ENCODE results near the gene C20orf96. TPM values are rescaled to one million over a fixed set of nuclear protein-coding genes. Genes with fewer than 3 reads are reported as not detected.

Gene C20orf96
- 17.0 TPM for total RNA-seq

GRCh38 chr20:290084-290831, at the start of gene C20orf96:
Gene C20orf96, minus strand, starts transcription at chr20:290750. Its CDS starts 140 bp downstream, at chr20:290610.

GRCh38 chr20:325045-325888, 34.7 kb upstream of the C20orf96 start, which contains the start of gene SOX12:
Gene SOX12, plus strand, starts transcription at chr20:325552. Its CDS starts 373 bp downstream, at chr20:325925.

GRCh38 chr20:297098-297924, 6.8 kb upstream of the C20orf96 start, which contains the start of gene ZCCHC3:
Gene ZCCHC3, plus strand, starts transcription at chr20:297570. Its CDS starts 17 bp downstream, at chr20:297587.

GRCh38 chr20:257419-257818, 33.1 kb downstream of the C20orf96 start, which contains the start of gene DEFB132:
Gene DEFB132, plus strand, starts transcription at chr20:257724. Its CDS starts 55 bp downstream, at chr20:257779.

GRCh38 chr20:226958-227357, 63.6 kb downstream of the C20orf96 start, which contains the start of gene DEFB129:
Gene DEFB129, plus strand, starts transcription at chr20:227258. Its CDS starts 31 bp downstream, at chr20:227289.

Other genes starting within 250 kb of the C20orf96 start
- not detected for gene DEFB125, start 203.1 kb downstream of the C20orf96 start, total RNA-seq
- not detected for gene DEFB126, start 148.2 kb downstream of the C20orf96 start, total RNA-seq
- gene DEFB127, start 133.3 kb downstream of the C20orf96 start, total RNA-seq = not detected
- not detected for gene DEFB128, start 101.0 kb downstream of the C20orf96 start, total RNA-seq
- not detected for gene DEFB129, start 63.5 kb downstream of the C20orf96 start, total RNA-seq
- 0.18 TPM for gene DEFB132, start 33.0 kb downstream of the C20orf96 start, total RNA-seq
- gene ZCCHC3, start 6.8 kb upstream of the C20orf96 start, total RNA-seq = 36.1 TPM
- gene SOX12, start 34.8 kb upstream of the C20orf96 start, total RNA-seq = 15.1 TPM
- gene NRSN2, start 56.4 kb upstream of the C20orf96 start, total RNA-seq = 19.0 TPM
- 7.0 TPM for gene TRIB3, start 90.0 kb upstream of the C20orf96 start, total RNA-seq
- gene RBCK1, start 117.5 kb upstream of the C20orf96 start, total RNA-seq = 102 TPM
- 30.1 TPM for gene TBC1D20, start 171.8 kb upstream of the C20orf96 start, total RNA-seq